Mesenchymal stem cell (in vitro differentiated cells and primary cell): ENCODE results near the gene PACC1. TPM values are rescaled to one million over a fixed set of nuclear protein-coding genes. Genes with fewer than 3 reads are reported as not detected.

ENCODE experiments used
- small RNA-seq: library from polyadenylated mRNA; stranded (forward); fragments of <200 nt; extraction: miRNeasy Mini kit (QIAGEN cat#:217004); gene quantifications from one replicate; pipeline ENCODE3, GENCODE V24; 2013; ENCODE audit warnings: low read depth

Gene PACC1

Small RNAs within 50 kb of the gene (small RNA-seq; reads per million reads assigned to genes)
- not detected for gene SNORA16B
